HG03108 (cell line): ENCODE data around the gene IFNA1.
"Not testable (repeated sequence)": the region's sequence is repeated elsewhere in the genome, so short reads cannot be mapped to it uniquely, and the experiment has no call there.

Source experiments
- ATAC-seq: cut with Tn5 transposase; IDR thresholded peaks from one replicate; pipeline ENCODE4 v1.9.1; 2021; ENCODE audit warnings: moderate library complexity; ENCODE audit not compliant: unreplicated experiment

IFNA1 gene

GRCh38 chr9:21443849-21444625 lies 3.8 kb downstream of the IFNA1 start:
- peak; percentile 91 for ATAC-seq

DNA sequence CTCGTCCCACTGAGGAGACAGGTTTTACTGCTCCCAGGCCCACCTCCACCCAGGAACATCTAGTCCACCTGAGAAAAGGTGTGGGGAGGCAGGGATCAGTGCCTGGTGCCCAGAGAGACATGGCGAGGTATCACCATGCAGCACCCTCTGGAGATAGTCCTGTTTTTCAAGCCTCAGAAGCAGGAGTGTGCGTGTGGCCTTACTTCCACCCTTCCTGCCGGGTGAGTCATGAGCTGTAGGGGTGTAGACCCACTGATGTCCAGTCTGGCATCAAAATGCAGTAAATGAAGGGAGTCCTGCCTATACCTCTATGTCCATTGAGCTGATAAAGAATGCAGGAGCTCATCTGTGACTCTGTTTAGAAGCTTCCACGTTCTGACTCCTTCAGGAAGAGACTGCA lies 9.1 kb downstream of the IFNA1 start:
- not testable (repeated sequence) for ATAC-seq

GRCh38 chr9:21450733-21451394 lies 10.6 kb downstream of the IFNA1 start:
- ATAC-seq = no peak

DNA sequence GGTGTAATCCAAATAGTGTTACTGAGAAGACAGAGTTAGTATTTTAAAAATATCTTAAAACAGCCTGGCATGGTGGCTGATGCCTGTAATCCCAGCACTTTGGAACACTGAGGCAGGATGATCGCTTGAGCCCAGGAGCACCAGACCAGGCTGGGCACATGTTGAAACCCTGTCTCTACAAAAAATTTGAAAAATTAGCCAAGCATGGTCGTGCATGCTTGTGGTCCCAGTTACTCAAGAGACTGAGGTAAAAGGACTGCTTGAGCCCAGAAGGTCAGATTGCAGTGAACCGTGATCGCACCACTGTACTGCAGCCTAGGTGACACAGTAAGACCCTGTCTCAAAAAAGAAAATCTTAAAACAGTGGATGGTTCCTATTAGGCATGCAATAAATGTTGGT lies 12.4 kb downstream of the IFNA1 start:
- no peak for ATAC-seq

- no peak for ATAC-seq
These were observed 13.9 kb downstream of the IFNA1 start for GRCh38 chr9:21454149-21454548.

GRCh38 chr9:21455320-21455719 lies 15.1 kb downstream of the IFNA1 start:
- peak; percentile 61 for ATAC-seq

DNA sequence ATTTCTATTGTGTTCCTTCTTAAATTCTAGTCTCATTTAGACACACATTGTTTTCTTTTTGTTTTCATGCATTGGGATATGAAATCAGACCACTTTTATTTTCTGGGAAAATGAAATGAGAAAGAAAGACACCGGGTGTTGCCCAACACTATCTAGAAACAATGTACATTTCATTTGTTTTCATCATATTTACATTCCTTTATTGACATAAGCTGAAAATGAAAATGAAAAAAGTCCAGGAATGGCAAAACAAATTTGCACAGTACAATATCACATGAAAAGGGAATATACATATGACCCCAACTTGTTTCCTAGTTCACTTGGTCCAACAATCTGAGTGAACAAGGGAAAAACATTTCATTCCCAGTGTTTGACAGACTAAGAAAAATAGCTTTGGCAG lies 21.1 kb downstream of the IFNA1 start:
- no peak for ATAC-seq

DNA sequence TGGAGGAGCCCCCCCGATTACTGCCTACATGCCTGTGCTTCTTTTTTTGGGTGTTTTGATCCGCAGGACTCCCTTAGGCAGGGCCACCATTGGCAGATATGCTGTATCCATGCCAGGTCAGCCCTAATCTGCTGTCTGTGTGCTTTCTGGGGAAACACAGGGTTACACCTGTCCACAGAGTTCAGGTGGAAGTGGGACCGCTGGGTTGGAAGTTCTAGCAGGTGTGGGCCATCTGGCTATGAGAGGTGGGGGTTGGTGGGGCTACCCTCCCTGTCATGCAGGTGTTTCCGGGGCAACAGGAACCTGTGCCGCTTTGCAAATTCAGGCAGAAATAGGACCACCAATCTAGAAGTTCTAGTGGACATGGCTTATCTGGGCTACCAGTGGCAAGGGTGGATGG lies 24.9 kb downstream of the IFNA1 start:
- no peak for ATAC-seq

DNA sequence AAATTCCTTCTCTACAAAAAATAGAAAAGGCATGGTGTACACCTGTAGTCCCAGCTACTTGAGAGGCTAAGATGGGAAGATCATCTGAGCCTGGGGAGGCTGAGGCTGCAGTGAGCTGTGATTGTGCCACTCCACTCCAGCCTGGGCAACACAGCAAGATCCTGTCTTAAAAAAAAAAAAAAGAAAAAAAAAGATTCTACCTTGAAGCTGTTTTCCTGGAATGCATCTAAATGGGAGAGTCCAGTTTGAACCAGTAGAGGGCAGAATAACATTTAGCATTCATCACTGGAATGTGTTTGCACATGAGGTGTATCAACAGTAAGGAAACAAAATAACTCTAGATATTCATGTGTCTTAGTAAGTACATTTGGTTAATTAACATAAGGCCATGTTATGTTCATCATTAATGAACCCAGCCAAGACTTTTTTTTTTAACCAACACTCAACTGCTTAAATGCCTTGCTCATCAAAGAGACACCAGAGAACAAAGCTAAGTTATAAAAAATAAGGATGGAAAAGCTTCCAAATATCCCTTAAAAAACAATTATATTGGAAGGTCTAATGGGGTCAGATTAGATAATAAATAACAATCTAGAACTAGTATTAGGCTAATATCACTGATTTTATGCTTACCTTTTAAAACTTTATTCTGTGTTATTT lies 25.8 kb downstream of the IFNA1 start:
- no peak for ATAC-seq

GRCh38 chr9:21470126-21470525 lies 29.9 kb downstream of the IFNA1 start:
- ATAC-seq = no peak

GRCh38 chr9:21473236-21473635 lies 33.0 kb downstream of the IFNA1 start:
- ATAC-seq = no peak

DNA sequence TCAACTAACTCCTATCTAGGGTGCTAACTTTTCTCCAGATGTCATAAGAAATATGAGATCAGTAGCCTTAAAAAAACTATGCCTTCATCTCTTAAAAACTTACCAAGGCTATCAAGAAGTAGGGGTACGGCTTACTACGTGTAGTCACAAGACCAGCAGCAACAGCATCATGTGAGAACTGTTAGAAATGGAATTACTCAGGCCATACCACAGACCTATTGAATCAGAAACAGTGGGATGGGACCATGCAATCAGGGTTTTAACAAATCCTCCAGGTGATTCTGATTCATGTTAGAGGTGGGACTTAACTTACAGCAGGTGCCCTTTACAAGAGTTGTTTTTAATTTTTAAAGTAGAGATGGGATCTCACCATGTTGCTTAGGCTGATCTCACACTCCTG lies 37.2 kb downstream of the IFNA1 start:
- ATAC-seq = no peak

DNA sequence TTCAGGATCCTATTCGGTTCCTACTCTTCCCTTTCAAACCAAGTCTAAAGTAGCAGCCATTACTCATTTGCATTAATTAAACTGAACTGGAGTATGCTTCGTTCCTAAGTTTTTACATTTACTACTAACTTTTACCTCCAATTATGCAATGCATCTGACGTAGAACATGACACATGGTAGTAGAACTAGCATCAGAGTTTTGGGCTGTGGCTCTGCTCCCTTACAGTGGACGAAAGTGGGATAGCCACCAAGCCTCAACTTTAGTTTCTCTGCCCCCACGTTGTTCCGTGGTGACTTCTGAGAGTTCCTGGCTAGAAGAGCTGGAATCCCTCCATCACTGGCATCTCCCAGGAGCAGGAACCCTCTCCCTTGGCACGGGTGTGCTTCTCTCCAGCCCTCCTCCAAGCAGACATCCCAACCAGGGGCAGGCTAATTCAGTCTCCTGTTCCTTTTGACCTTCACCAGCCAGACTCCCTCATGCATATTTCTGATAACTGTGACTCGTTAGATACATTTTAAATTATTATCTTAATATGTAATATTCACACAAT lies 39.0 kb downstream of the IFNA1 start:
- no peak for ATAC-seq

DNA sequence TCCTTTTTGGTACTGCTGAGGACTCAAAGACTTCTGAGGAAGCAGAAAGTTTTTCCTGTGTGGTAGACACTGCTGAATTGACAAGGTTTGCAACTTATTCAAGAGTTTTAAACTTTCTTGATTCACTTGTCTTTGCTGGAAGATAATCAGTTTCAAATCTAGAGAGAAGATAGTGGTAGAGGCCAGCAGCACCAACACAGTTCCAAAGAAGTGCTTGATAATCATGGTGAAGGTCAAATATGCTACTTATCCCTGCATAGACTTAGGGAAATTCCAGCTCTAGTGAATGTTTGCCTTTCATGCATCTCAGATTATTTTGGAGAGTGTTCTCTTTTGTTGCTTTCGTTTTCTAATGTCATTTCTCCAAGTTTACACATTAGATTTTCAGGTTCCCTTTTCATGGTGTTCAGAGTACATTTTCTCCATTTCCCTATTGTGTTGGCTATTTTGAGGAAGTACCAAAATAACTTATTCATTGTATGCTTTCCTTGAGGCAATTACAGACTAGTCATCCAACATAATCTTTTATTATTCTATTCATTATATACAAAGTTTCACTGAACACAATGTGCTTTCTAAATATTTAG lies 41.3 kb downstream of the IFNA1 start:
- ATAC-seq = no peak

GRCh38 chr9:21482213-21482612 lies 42.0 kb downstream of the IFNA1 start, which contains the start of gene IFNE:
IFNE (minus strand) TSS chr9:21482313; CDS start chr9:21481694, 619 bp downstream.
- no peak for ATAC-seq
